DMS 273 (cell line): Measurements from ENCODE around the gene ERCC4.
"Not testable (repeated sequence)": the region's sequence is repeated elsewhere in the genome, so short reads cannot be mapped to it uniquely, and the experiment has no call there.

ENCODE experiments used
- DNase-seq: peaks from one replicate; lab custom pipeline; 2025; ENCODE audit not compliant: unreplicated experiment; lab: John Stamatoyannopoulos, UW

The ERCC4 gene

GRCh38 chr16:13919683-13920509 is at the start of gene ERCC4:
Gene ERCC4, plus strand, starts transcription at chr16:13920154. Its CDS starts 12 bp downstream, at chr16:13920166.
- DNase-seq, result peak; percentile 100

GRCh38 chr16:13873835-13874438 is 46.0 kb upstream of the ERCC4 start:
- peak; percentile 76 for DNase-seq

GRCh38 chr16:13875614-13876284 is 44.2 kb upstream of the ERCC4 start:
- no peak for DNase-seq

GRCh38 chr16:13883276-13883675 is 36.7 kb upstream of the ERCC4 start:
- DNase-seq, result no peak

GRCh38 chr16:13883881-13884280 is 36.1 kb upstream of the ERCC4 start:
- DNase-seq, result no peak

- no peak for DNase-seq
Observed at GRCh38 chr16:13885700-13886099, 34.3 kb upstream of the ERCC4 start.

- DNase-seq, result no peak
Observed at GRCh38 chr16:13886608-13887007, 33.3 kb upstream of the ERCC4 start.

GRCh38 chr16:13889323-13889722 is 30.6 kb upstream of the ERCC4 start:
- not testable (repeated sequence) for DNase-seq

- DNase-seq, result no peak
Observed at GRCh38 chr16:13892301-13892700, 27.7 kb upstream of the ERCC4 start.

GRCh38 chr16:13895516-13895915 is 24.4 kb upstream of the ERCC4 start:
- DNase-seq, result no peak

- DNase-seq, result peak; percentile 36
Observed at GRCh38 chr16:13896543-13897182, 23.3 kb upstream of the ERCC4 start.

GRCh38 chr16:13897806-13898205 is 22.1 kb upstream of the ERCC4 start:
- DNase-seq, result no peak

- no peak for DNase-seq
Observed at GRCh38 chr16:13898233-13898632, 21.7 kb upstream of the ERCC4 start.

- DNase-seq, result no peak
Observed at GRCh38 chr16:13902052-13902451, 17.9 kb upstream of the ERCC4 start.

GRCh38 chr16:13902677-13903076 is 17.3 kb upstream of the ERCC4 start:
- DNase-seq, result no peak

GRCh38 chr16:13904179-13904691 is 15.7 kb upstream of the ERCC4 start:
- no peak for DNase-seq

GRCh38 chr16:13904822-13905221 is 15.1 kb upstream of the ERCC4 start:
- DNase-seq, result peak; percentile 62

- DNase-seq, result no peak
Observed at GRCh38 chr16:13906168-13907089, 13.5 kb upstream of the ERCC4 start.

GRCh38 chr16:13907431-13907830 is 12.5 kb upstream of the ERCC4 start:
- no peak for DNase-seq

GRCh38 chr16:13909069-13909468 is 10.9 kb upstream of the ERCC4 start:
- no peak for DNase-seq
